IPS-18a (cell line): ENCODE results near the gene DOCK6.
A peak's percentile ranks its signal among the peaks of the same experiment; 100 is the strongest.

Experiments used
- H3K27ac ChIP-seq: one replicate; pipeline ENCODE4 v1.5.1; 2013; ENCODE audit warnings: low read length
- H3K27me3 ChIP-seq: one replicate; pipeline ENCODE4 v1.6.1; 2013; ENCODE audit warnings: mild to moderate bottlenecking, low read length; ENCODE audit not compliant: control insufficient read depth, insufficient read depth
- H3K36me3 ChIP-seq: one replicate; pipeline ENCODE4 v1.6.1; 2013; ENCODE audit warnings: low read depth, low read length; ENCODE audit not compliant: control insufficient read depth
- H3K4me1 ChIP-seq: one replicate; pipeline ENCODE4 v1.6.1; 2013; ENCODE audit warnings: low read depth, low read length; ENCODE audit not compliant: control insufficient read depth
- H3K4me3 ChIP-seq: one replicate; pipeline ENCODE4 v1.5.1; 2013; ENCODE audit warnings: low read length
- H3K9ac ChIP-seq: one replicate; pipeline ENCODE4 v1.6.1; 2013; ENCODE audit warnings: mild to moderate bottlenecking, low read length, moderate library complexity
- H3K9me3 ChIP-seq: one replicate; pipeline ENCODE4 v1.6.1; 2013; ENCODE audit warnings: low read depth, low read length; ENCODE audit not compliant: control insufficient read depth

Gene DOCK6

GRCh38 chr19:11254666-11255065, 7.7 kb downstream of the DOCK6 start:
- H3K9ac ChIP-seq, result no peak overlapping the region
- no peaks in the 10 kb centered on the region for H3K4me1 ChIP-seq
- H3K27me3 ChIP-seq, result no peaks in the 10 kb centered on the region
- H3K27ac ChIP-seq, result no peak overlapping the region
- peaks cover 19% of the 10 kb centered on the region for H3K36me3 ChIP-seq
- H3K4me3 ChIP-seq, result no peak overlapping the region
- H3K9me3 ChIP-seq, result no peaks in the 10 kb centered on the region

GRCh38 chr19:11252665-11253355, 9.5 kb downstream of the DOCK6 start:
- H3K9ac ChIP-seq, result no peak overlapping the region

GRCh38 chr19:11251650-11252314, 10.5 kb downstream of the DOCK6 start:
- H3K36me3 ChIP-seq, result peaks cover 29% of the 10 kb centered on the region
- H3K4me1 ChIP-seq, result no peaks in the 10 kb centered on the region
- no peaks in the 10 kb centered on the region for H3K9me3 ChIP-seq
- no peak overlapping the region for H3K27ac ChIP-seq
- no peaks in the 10 kb centered on the region for H3K27me3 ChIP-seq
- no peak overlapping the region for H3K4me3 ChIP-seq
- H3K9ac ChIP-seq, result no peak overlapping the region

More at GRCh38 chr19:11252665-11253355, 9.5 kb downstream of the DOCK6 start:
- H3K4me1 ChIP-seq, result no peaks in the 10 kb centered on the region
- peaks cover 25% of the 10 kb centered on the region for H3K36me3 ChIP-seq
- H3K9me3 ChIP-seq, result no peaks in the 10 kb centered on the region
- H3K27me3 ChIP-seq, result no peaks in the 10 kb centered on the region
- no peak overlapping the region for H3K27ac ChIP-seq
- H3K4me3 ChIP-seq, result no peak overlapping the region

GRCh38 chr19:11251217-11251616, 11.1 kb downstream of the DOCK6 start:
- Histone ChIP-seq H3K27ac (no peak overlapping the region), H3K4me3 (no peak overlapping the region), H3K9me3 (no peaks in the 10 kb centered on the region), H3K36me3 (peaks cover 29% of the 10 kb centered on the region), H3K4me1 (no peaks in the 10 kb centered on the region), H3K9ac (no peak overlapping the region), H3K27me3 (no peaks in the 10 kb centered on the region)

GRCh38 chr19:11248852-11249251, 13.5 kb downstream of the DOCK6 start:
- Histone ChIP-seq H3K27ac (no peak overlapping the region), H3K4me1 (no peaks in the 10 kb centered on the region), H3K27me3 (no peaks in the 10 kb centered on the region), H3K9ac (no peak overlapping the region), H3K9me3 (no peaks in the 10 kb centered on the region), H3K4me3 (no peak overlapping the region), H3K36me3 (peaks cover 29% of the 10 kb centered on the region)

GRCh38 chr19:11247934-11248333, 14.4 kb downstream of the DOCK6 start:
- Histone ChIP-seq H3K27me3 (no peaks in the 10 kb centered on the region), H3K27ac (no peak overlapping the region), H3K9ac (no peak overlapping the region), H3K9me3 (no peaks in the 10 kb centered on the region), H3K4me3 (no peak overlapping the region), H3K4me1 (no peaks in the 10 kb centered on the region), H3K36me3 (peaks cover 29% of the 10 kb centered on the region)

- Histone ChIP-seq H3K27me3 (no peaks in the 10 kb centered on the region), H3K9ac (no peak overlapping the region), H3K9me3 (no peaks in the 10 kb centered on the region), H3K4me1 (no peaks in the 10 kb centered on the region), H3K4me3 (no peak overlapping the region), H3K27ac (no peak overlapping the region), H3K36me3 (peaks cover 27% of the 10 kb centered on the region)
These were observed 14.9 kb downstream of the DOCK6 start for GRCh38 chr19:11247391-11247790.

GRCh38 chr19:11246941-11247340, 15.4 kb downstream of the DOCK6 start:
- Histone ChIP-seq H3K27me3 (no peaks in the 10 kb centered on the region), H3K27ac (no peak overlapping the region), H3K9me3 (no peaks in the 10 kb centered on the region), H3K4me3 (no peak overlapping the region), H3K9ac (no peak overlapping the region), H3K4me1 (no peaks in the 10 kb centered on the region), H3K36me3 (peaks cover 23% of the 10 kb centered on the region)

- Histone ChIP-seq H3K27me3 (no peaks in the 10 kb centered on the region), H3K36me3 (peaks cover 9% of the 10 kb centered on the region), H3K9ac (no peak overlapping the region), H3K27ac (no peak overlapping the region), H3K4me3 (no peak overlapping the region), H3K4me1 (no peaks in the 10 kb centered on the region), H3K9me3 (no peaks in the 10 kb centered on the region)
These were observed 17.3 kb downstream of the DOCK6 start for GRCh38 chr19:11244846-11245589.

GRCh38 chr19:11243798-11244169, 18.5 kb downstream of the DOCK6 start:
- H3K27ac ChIP-seq, result no peak overlapping the region
- H3K9me3 ChIP-seq, result no peaks in the 10 kb centered on the region
- H3K36me3 ChIP-seq, result peaks cover 8% of the 10 kb centered on the region
- H3K4me3 ChIP-seq, result peak overlapping the region; percentile 25
- no peaks in the 10 kb centered on the region for H3K4me1 ChIP-seq
- H3K27me3 ChIP-seq, result no peaks in the 10 kb centered on the region
- H3K9ac ChIP-seq, result no peak overlapping the region

- H3K27ac ChIP-seq, result no peak overlapping the region
- peaks cover 5% of the 10 kb centered on the region for H3K36me3 ChIP-seq
- no peaks in the 10 kb centered on the region for H3K27me3 ChIP-seq
- no peak overlapping the region for H3K9ac ChIP-seq
- peak overlapping the region; percentile 25 for H3K4me3 ChIP-seq
- H3K9me3 ChIP-seq, result no peaks in the 10 kb centered on the region
- no peaks in the 10 kb centered on the region for H3K4me1 ChIP-seq
These were observed 19.2 kb downstream of the DOCK6 start for GRCh38 chr19:11242864-11243797.
